ENCODE measurements around the gene CDH15.

The CDH15 gene

GRCh38 chr16:89210165-89210903, 38.8 kb downstream of the CDH15 start:
- no peaks in the 10 kb centered on the region for H4K20me1 ChIP-seq (ENCODE audit: control insufficient read depth, insufficient read depth, low read depth, low read length)
- no peaks in the 10 kb centered on the region for H3K9me2 ChIP-seq (replicated peaks; ENCODE audit: control insufficient read depth, low read length)
- no peaks in the 10 kb centered on the region for H3K79me2 ChIP-seq (ENCODE audit: control insufficient read depth, low read length)
- no peak overlapping the region for H3K4me2 ChIP-seq (ENCODE audit: low read length)
- H3K36me3 ChIP-seq (ENCODE audit: control insufficient read depth, low read length) = no peaks in the 10 kb centered on the region
- no peaks in the 10 kb centered on the region for H3K9me3 ChIP-seq (ENCODE audit: control insufficient read depth, insufficient read depth, low read length)
- H3K27ac ChIP-seq (ENCODE audit: low read depth, low read length) = no peak overlapping the region
- H3K27me3 ChIP-seq (ENCODE audit: control insufficient read depth, low read length) = peaks cover 11% of the 10 kb centered on the region; the same call in 1 of the 2 replicates
- no peak for TF ChIP-seq EZH2phosphoT487 (IDR thresholded peaks at IDR 0.05; ENCODE audit: borderline replicate concordance, low read length)
- no peak for TF ChIP-seq CTCF (IDR thresholded peaks at IDR 0.05; ENCODE audit: low read depth, low read length, poor library complexity, severe bottlenecking)
- peaks cover 6% of the 10 kb centered on the region; the same call in 1 of the 2 replicates for H3F3A ChIP-seq (ENCODE audit: control insufficient read depth, insufficient read depth)
- H3K4me3 ChIP-seq (ENCODE audit: low read length) = no peak overlapping the region
- H3K4me1 ChIP-seq (ENCODE audit: control insufficient read depth, low read length) = peaks cover 11% of the 10 kb centered on the region

- Histone ChIP-seq H4K20me1 (ENCODE audit: control insufficient read depth, insufficient read depth, low read depth, low read length) (no peaks in the 10 kb centered on the region), H3K9me3 (ENCODE audit: control insufficient read depth, insufficient read depth, low read length) (no peaks in the 10 kb centered on the region), H3K79me2 (ENCODE audit: control insufficient read depth, low read length) (no peaks in the 10 kb centered on the region), H3K27ac (ENCODE audit: low read depth, low read length) (no peak overlapping the region), H3K27me3 (ENCODE audit: control insufficient read depth, low read length) (peaks cover 11% of the 10 kb centered on the region; the same call in 1 of the 2 replicates), H3K4me2 (ENCODE audit: low read length) (no peak overlapping the region), H3K9me2 (replicated peaks; ENCODE audit: control insufficient read depth, low read length) (no peaks in the 10 kb centered on the region), H3F3A (ENCODE audit: control insufficient read depth, insufficient read depth) (peaks cover 7% of the 10 kb centered on the region; the same call in 1 of the 2 replicates), H3K36me3 (ENCODE audit: control insufficient read depth, low read length) (no peaks in the 10 kb centered on the region), H3K4me1 (ENCODE audit: control insufficient read depth, low read length) (peaks cover 11% of the 10 kb centered on the region), H3K4me3 (ENCODE audit: low read length) (no peak overlapping the region)
- no peak for TF ChIP-seq CTCF (IDR thresholded peaks at IDR 0.05; ENCODE audit: low read depth, low read length, poor library complexity, severe bottlenecking)
- TF ChIP-seq EZH2phosphoT487 (IDR thresholded peaks at IDR 0.05; ENCODE audit: borderline replicate concordance, low read length) = no peak
Observed at GRCh38 chr16:89210904-89211515, 39.5 kb downstream of the CDH15 start.

- Histone ChIP-seq H3K9me3 (ENCODE audit: control insufficient read depth, insufficient read depth, low read length) (no peaks in the 10 kb centered on the region), H3K4me3 (ENCODE audit: low read length) (peak overlapping the region; percentile 92), H3K79me2 (ENCODE audit: control insufficient read depth, low read length) (peaks cover 6% of the 10 kb centered on the region), H3K27ac (ENCODE audit: low read depth, low read length) (peak overlapping the region; percentile 64), H3K4me2 (ENCODE audit: low read length) (peak overlapping the region; percentile 95), H4K20me1 (ENCODE audit: control insufficient read depth, insufficient read depth, low read depth, low read length) (no peaks in the 10 kb centered on the region), H3K9me2 (replicated peaks; ENCODE audit: control insufficient read depth, low read length) (no peaks in the 10 kb centered on the region), H3K4me1 (ENCODE audit: control insufficient read depth, low read length) (peaks cover 9% of the 10 kb centered on the region), H3K27me3 (ENCODE audit: control insufficient read depth, low read length) (no peaks in the 10 kb centered on the region), H3F3A (ENCODE audit: control insufficient read depth, insufficient read depth) (peaks cover 11% of the 10 kb centered on the region), H3K36me3 (ENCODE audit: control insufficient read depth, low read length) (no peaks in the 10 kb centered on the region)
- TF ChIP-seq EZH2phosphoT487 (IDR thresholded peaks at IDR 0.05; ENCODE audit: borderline replicate concordance, low read length) = no peak
- peak; percentile 86 for TF ChIP-seq CTCF (IDR thresholded peaks at IDR 0.05; ENCODE audit: low read depth, low read length, poor library complexity, severe bottlenecking)
Observed at GRCh38 chr16:89216315-89217137, 45.0 kb downstream of the CDH15 start.
